ENCODE data around the gene DNM3.

Gene DNM3

GRCh38 chr1:172456344-172456769 is 615.1 kb downstream of the DNM3 start:
- DNase-seq (ENCODE audit: low spot score), result no peak

GRCh38 chr1:172457479-172458130 is 616.3 kb downstream of the DNM3 start:
- no peak for DNase-seq (ENCODE audit: low spot score)

- DNase-seq (ENCODE audit: low spot score), result no peak
Observed at GRCh38 chr1:172460177-172460576, 618.9 kb downstream of the DNM3 start.

GRCh38 chr1:172460887-172461315 is 619.6 kb downstream of the DNM3 start:
- no peak for DNase-seq (ENCODE audit: low spot score)

Data from putamen (tissue), 1 donor.